ENCODE measurements around the gene ATP2B2.
"Not testable (repeated sequence)": the region's sequence is repeated elsewhere in the genome, so short reads cannot be mapped to it uniquely, and the experiment has no call there.

Gene ATP2B2

GRCh38 chr3:10505050-10505790 lies at the start of gene ATP2B2:
ATP2B2 (minus strand) TSS chr3:10505586; CDS start chr3:10449543, 56,043 bp downstream.
- DNase-seq (ENCODE audit: low read depth in 3 of 3) = no peak

- no peak for DNase-seq (ENCODE audit: low read depth in 3 of 3)
These were observed 49.4 kb upstream of the ATP2B2 start for GRCh38 chr3:10554746-10555145.

- no peak for DNase-seq (ENCODE audit: low read depth in 3 of 3)
These were observed 48.8 kb upstream of the ATP2B2 start for GRCh38 chr3:10554236-10554611.

- DNase-seq (ENCODE audit: low read depth in 3 of 3) = no peak
These were observed 48.3 kb upstream of the ATP2B2 start for GRCh38 chr3:10553591-10554235.

GRCh38 chr3:10552631-10552943 lies 47.2 kb upstream of the ATP2B2 start:
- no peak for DNase-seq (ENCODE audit: low read depth in 3 of 3)

- peak; percentile 70 to 88 (median 73) for DNase-seq (ENCODE audit: low read depth in 3 of 3)
These were observed 46.6 kb upstream of the ATP2B2 start for GRCh38 chr3:10551821-10552630.

GRCh38 chr3:10551139-10551538 lies 45.8 kb upstream of the ATP2B2 start:
- DNase-seq (ENCODE audit: low read depth in 3 of 3) = no peak

GRCh38 chr3:10550705-10551104 lies 45.3 kb upstream of the ATP2B2 start:
- DNase-seq (ENCODE audit: low read depth in 3 of 3) = no peak

GRCh38 chr3:10549617-10550230 lies 44.3 kb upstream of the ATP2B2 start:
- no peak for DNase-seq (ENCODE audit: low read depth in 3 of 3)

GRCh38 chr3:10548992-10549391 lies 43.6 kb upstream of the ATP2B2 start:
- peak in 1 of 3 experiments; percentile 12 for DNase-seq (ENCODE audit: low read depth in 3 of 3)

- DNase-seq (ENCODE audit: low read depth in 3 of 3) = no peak
These were observed 42.7 kb upstream of the ATP2B2 start for GRCh38 chr3:10547841-10548783.

- no peak for DNase-seq (ENCODE audit: low read depth in 3 of 3)
These were observed 42.0 kb upstream of the ATP2B2 start for GRCh38 chr3:10547413-10547812.

GRCh38 chr3:10546820-10547263 lies 41.5 kb upstream of the ATP2B2 start:
- no peak for DNase-seq (ENCODE audit: low read depth in 3 of 3)

- no peak for DNase-seq (ENCODE audit: low read depth in 3 of 3)
These were observed 40.8 kb upstream of the ATP2B2 start for GRCh38 chr3:10546181-10546624.

GRCh38 chr3:10542518-10542917 lies 37.1 kb upstream of the ATP2B2 start:
- no peak for DNase-seq (ENCODE audit: low read depth in 3 of 3)

GRCh38 chr3:10540347-10540746 lies 35.0 kb upstream of the ATP2B2 start:
- DNase-seq (ENCODE audit: low read depth in 3 of 3) = not testable (repeated sequence)

- DNase-seq (ENCODE audit: low read depth in 3 of 3) = no peak
These were observed 28.7 kb upstream of the ATP2B2 start for GRCh38 chr3:10534066-10534465.

GRCh38 chr3:10533737-10534023 lies 28.3 kb upstream of the ATP2B2 start:
- DNase-seq (ENCODE audit: low read depth in 3 of 3) = no peak

GRCh38 chr3:10532939-10533736 lies 27.8 kb upstream of the ATP2B2 start:
- no peak for DNase-seq (ENCODE audit: low read depth in 3 of 3)

GRCh38 chr3:10531031-10531430 lies 25.6 kb upstream of the ATP2B2 start:
- DNase-seq (ENCODE audit: low read depth in 3 of 3) = no peak
